Measurements from ENCODE around the gene LARGE1. TPM values are rescaled to one million over a fixed set of nuclear protein-coding genes. Genes with fewer than 3 reads are reported as not detected.

Gene LARGE1
- total RNA-seq, 1 experiment from 2014 or later = 5.2 TPM

DNA sequence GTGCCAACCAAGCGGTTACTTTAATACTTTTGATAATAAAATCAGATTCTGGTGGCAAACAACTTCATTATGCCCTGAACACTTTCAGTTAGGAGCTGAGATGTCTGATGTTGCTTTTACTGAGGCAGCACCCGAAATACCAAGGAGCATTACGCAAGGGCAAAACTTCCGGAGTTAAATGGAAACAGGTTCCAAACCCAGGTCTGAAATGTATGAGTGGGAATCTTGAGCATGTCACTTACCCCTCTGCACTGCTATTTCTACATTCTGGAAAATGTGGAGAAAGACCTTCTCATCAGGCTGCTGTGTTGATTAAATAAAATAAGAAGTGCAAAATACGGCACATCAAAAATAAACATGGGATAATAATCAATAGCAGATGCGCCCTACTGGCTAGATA is 315.1 kb downstream of the LARGE1 start:
- CTCF ChIA-PET = interaction anchor here (0.7 kb wide), 1 partner anchor 27 kb away, joined by 3 read pairs; no protein-coding TSS in a partner anchor
- peaks cover 3% of the 10 kb centered on the region for H3K9me3 Mint-ChIP-seq (ENCODE audit: unreplicated experiment)
- POLR2A ChIA-PET = no interaction called here
- TF ChIP-seq, protein P1, sequence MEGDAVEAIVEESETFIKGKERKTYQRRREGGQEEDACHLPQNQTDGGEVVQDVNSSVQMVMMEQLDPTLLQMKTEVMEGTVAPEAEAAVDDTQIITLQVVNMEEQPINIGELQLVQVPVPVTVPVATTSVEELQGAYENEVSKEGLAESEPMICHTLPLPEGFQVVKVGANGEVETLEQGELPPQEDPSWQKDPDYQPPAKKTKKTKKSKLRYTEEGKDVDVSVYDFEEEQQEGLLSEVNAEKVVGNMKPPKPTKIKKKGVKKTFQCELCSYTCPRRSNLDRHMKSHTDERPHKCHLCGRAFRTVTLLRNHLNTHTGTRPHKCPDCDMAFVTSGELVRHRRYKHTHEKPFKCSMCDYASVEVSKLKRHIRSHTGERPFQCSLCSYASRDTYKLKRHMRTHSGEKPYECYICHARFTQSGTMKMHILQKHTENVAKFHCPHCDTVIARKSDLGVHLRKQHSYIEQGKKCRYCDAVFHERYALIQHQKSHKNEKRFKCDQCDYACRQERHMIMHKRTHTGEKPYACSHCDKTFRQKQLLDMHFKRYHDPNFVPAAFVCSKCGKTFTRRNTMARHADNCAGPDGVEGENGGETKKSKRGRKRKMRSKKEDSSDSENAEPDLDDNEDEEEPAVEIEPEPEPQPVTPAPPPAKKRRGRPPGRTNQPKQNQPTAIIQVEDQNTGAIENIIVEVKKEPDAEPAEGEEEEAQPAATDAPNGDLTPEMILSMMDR (IDR thresholded peaks at IDR 0.05; ENCODE audit: unreplicated experiment) = no peak
- H3K27me3 Mint-ChIP-seq (ENCODE audit: insufficient read depth, unreplicated experiment) = no peaks in the 10 kb centered on the region
- no peak overlapping the region for H3K4me3 Mint-ChIP-seq (ENCODE audit: unreplicated experiment)
- BruUV-seq (replicated peaks) = no TSS peak
- no peak for DNase-seq (ENCODE audit: unreplicated experiment)
- no peaks in the 10 kb centered on the region for H3K36me3 Mint-ChIP-seq (ENCODE audit: insufficient read depth, unreplicated experiment)
- H3K27ac Mint-ChIP-seq (ENCODE audit: low read depth, unreplicated experiment) = no peak overlapping the region
- intact Hi-C loops (cut with micrococcal nuclease) = no loop called here
- no peaks in the 10 kb centered on the region for H3K4me1 Mint-ChIP-seq (ENCODE audit: insufficient read depth, unreplicated experiment)

DNA sequence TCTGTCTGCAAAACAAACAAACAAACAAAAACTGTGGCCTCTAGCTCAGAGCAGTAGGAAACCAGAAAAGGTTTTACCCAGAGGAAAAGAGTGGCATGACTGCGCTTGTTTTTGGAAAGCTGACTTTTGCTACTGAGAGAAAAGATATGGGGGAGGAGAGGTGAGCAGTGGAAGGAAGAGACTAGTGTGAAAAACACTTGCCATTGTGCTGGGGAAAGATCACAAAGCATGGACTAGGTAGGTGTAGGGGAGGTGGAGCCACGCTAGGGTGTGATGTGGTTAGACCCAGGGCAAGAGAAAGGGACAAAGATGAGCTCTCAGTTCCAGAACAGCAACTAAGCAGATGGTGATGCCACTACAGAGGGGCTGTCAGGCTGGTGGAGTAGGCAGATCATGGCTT is 319.2 kb downstream of the LARGE1 start:
- BruUV-seq (replicated peaks) = no TSS peak
- TF ChIP-seq, protein P1 (IDR thresholded peaks at IDR 0.05; ENCODE audit: unreplicated experiment) = no peak
- ChIA-PET POLR2A (no interaction called here), CTCF (interaction anchor here (0.6 kb wide), 1 partner anchor 326 kb away, joined by 3 read pairs; no protein-coding TSS in a partner anchor)
- Mint-ChIP-seq H3K4me1 (ENCODE audit: insufficient read depth, unreplicated experiment) (no peaks in the 10 kb centered on the region), H3K9me3 (ENCODE audit: unreplicated experiment) (no peaks in the 10 kb centered on the region), H3K27me3 (ENCODE audit: insufficient read depth, unreplicated experiment) (no peaks in the 10 kb centered on the region), H3K4me3 (ENCODE audit: unreplicated experiment) (no peak overlapping the region), H3K27ac (ENCODE audit: low read depth, unreplicated experiment) (no peak overlapping the region), H3K36me3 (ENCODE audit: insufficient read depth, unreplicated experiment) (no peaks in the 10 kb centered on the region)
- intact Hi-C loops (cut with micrococcal nuclease) = no loop called here
- DNase-seq (ENCODE audit: unreplicated experiment) = no peak

DNA sequence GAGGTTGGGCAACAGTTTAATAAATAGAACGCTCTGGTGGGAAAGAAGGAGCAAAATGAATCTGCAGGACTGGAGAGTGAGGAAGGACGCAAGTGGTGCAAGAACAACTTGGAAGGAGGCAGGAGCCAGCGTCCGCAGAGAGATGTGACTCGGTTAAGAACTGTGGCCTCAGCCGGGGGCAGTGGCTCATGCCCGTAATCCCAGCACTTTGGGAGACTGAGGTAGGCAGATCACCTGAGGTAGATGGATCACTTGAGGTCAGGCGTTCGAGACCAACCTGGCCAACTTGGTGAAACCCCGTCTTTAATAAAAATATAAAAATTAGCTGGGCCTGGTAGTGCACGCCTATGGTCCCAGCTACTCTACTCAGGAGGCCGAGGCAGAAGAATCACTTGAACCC is 319.7 kb downstream of the LARGE1 start:
- DNase-seq (ENCODE audit: unreplicated experiment) = no peak
- Mint-ChIP-seq H3K4me1 (ENCODE audit: insufficient read depth, unreplicated experiment) (no peaks in the 10 kb centered on the region), H3K27me3 (ENCODE audit: insufficient read depth, unreplicated experiment) (no peaks in the 10 kb centered on the region), H3K27ac (ENCODE audit: low read depth, unreplicated experiment) (no peak overlapping the region), H3K36me3 (ENCODE audit: insufficient read depth, unreplicated experiment) (no peaks in the 10 kb centered on the region), H3K9me3 (ENCODE audit: unreplicated experiment) (no peaks in the 10 kb centered on the region), H3K4me3 (ENCODE audit: unreplicated experiment) (no peak overlapping the region)
- TF ChIP-seq, protein P1 (IDR thresholded peaks at IDR 0.05; ENCODE audit: unreplicated experiment) = no peak
- BruUV-seq (replicated peaks) = no TSS peak
- intact Hi-C loops (cut with micrococcal nuclease) = no loop called here
- ChIA-PET POLR2A (no interaction called here), CTCF (interaction anchor here (0.6 kb wide), 1 partner anchor 325 kb away, joined by 3 read pairs; no protein-coding TSS in a partner anchor)

DNA sequence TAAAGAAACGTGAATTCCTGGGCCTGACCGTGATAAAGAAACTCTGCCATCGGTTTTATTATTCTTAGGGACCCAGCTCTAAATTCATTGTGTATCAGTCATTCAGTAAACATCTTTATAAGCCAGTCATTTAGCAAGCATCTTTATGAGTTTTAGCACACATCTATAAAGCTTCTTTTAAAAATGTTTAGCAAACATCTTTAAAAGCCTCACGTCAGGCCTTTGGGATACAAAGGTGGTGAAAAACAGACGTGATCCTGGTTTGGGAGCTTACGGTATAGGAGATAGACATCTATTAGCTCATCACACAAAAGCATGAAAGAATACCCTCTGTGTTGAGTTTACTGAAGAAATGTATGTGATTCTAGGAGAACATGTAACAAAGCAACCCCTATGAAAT is 320.2 kb downstream of the LARGE1 start:
- ChIA-PET CTCF (no interaction called here), POLR2A (no interaction called here)
- DNase-seq (ENCODE audit: unreplicated experiment) = no peak
- no peaks in the 10 kb centered on the region for H3K27me3 Mint-ChIP-seq (ENCODE audit: insufficient read depth, unreplicated experiment)
- no peaks in the 10 kb centered on the region for H3K36me3 Mint-ChIP-seq (ENCODE audit: insufficient read depth, unreplicated experiment)
- H3K27ac Mint-ChIP-seq (ENCODE audit: low read depth, unreplicated experiment) = no peak overlapping the region
- no peaks in the 10 kb centered on the region for H3K4me1 Mint-ChIP-seq (ENCODE audit: insufficient read depth, unreplicated experiment)
- TF ChIP-seq, protein P1 (IDR thresholded peaks at IDR 0.05; ENCODE audit: unreplicated experiment) = no peak
- intact Hi-C loops (cut with micrococcal nuclease) = no loop called here
- H3K9me3 Mint-ChIP-seq (ENCODE audit: unreplicated experiment) = no peaks in the 10 kb centered on the region
- no peak overlapping the region for H3K4me3 Mint-ChIP-seq (ENCODE audit: unreplicated experiment)
- no TSS peak for BruUV-seq (replicated peaks)

All from MCF 10A (cell line).